HCT116 (cell line): ENCODE measurements around the gene OR4D9. TPM values are rescaled to one million over a fixed set of nuclear protein-coding genes. Genes with fewer than 3 reads are reported as not detected.
"Not testable (repeated sequence)": the region's sequence is repeated elsewhere in the genome, so short reads cannot be mapped to it uniquely, and the experiment has no call there.

Experiments
- ATAC-seq: fragments of 200-7000 bp; cut with Tn5 transposase; 2 replicates; pipeline ENCODE4 v1.9.1; 2020; ENCODE audit warnings: mild to moderate bottlenecking, moderate library complexity
- BruUV-seq: library from RNA; stranded (reverse); fragments of 400-500 nt; replicated peaks from 2 replicates; lab custom pipeline; 2021; lab: Mats Ljungman, UMichigan
- CTCF ChIA-PET: fragments of 300-600 bp; sonication (Branson Sonifier 250); formaldehyde crosslinking; loops from one replicate; lab custom pipeline; 2021; ENCODE audit warnings: antibody characterized with exemption; lab: Charles Lee
- POLR2A ChIA-PET: fragments of 300-600, 350-600 bp; sonication (Branson Sonifier 250); formaldehyde crosslinking; loops from one replicate; lab custom pipeline; 2021; ENCODE audit warnings: antibody characterized with exemption; lab: Charles Lee
- RAD21 ChIA-PET, 2 experiments: fragments of 300-600 bp; sonication (Branson Sonifier 250); formaldehyde crosslinking; loops; one replicate each; lab custom pipeline; 2023; ENCODE audit warnings: low total read pairs in 2 of 2; ENCODE audit not compliant: uncharacterized antibody in 2 of 2, unreplicated experiment in 2 of 2, low non-redundant PET in 1 of 2; lab: Charles Lee
- DNase-seq: peaks from one replicate; pipeline ENCODE4 v3.0.0-alpha.2; 2010; ENCODE audit warnings: low read depth, low spot score
- H2AFZ ChIP-seq: fragments of 200-600 bp; shearing (Covaris generic), sonication (generic); 2 replicates; pipeline ENCODE4 v1.6.1; 2017; ENCODE audit warnings: low read depth, mixed run types, mixed read lengths, antibody characterized with exemption, low read length; ENCODE audit not compliant: poor library complexity, severe bottlenecking
- H3K27ac ChIP-seq: 2 replicates; pipeline ENCODE4 v1.5.1; 2012; ENCODE audit warnings: low read depth, low read length
- H3K27me3 ChIP-seq: fragments of 200-600 bp; sonication (generic); 2 replicates; pipeline ENCODE4 v1.6.1; 2016; ENCODE audit warnings: mixed run types, low read length, mixed read lengths; ENCODE audit not compliant: insufficient read depth
- H3K36me3 ChIP-seq, 2 experiments: fragments of 200-500 bp in 1 of 2; fragments of 200-600 bp in 1 of 2; sonication (Bioruptor generic) in 1 of 2; sonication (generic) in 1 of 2; 2 replicates each; pipeline versions ENCODE4 v1.5.1 to v1.6.1; 2014 to 2016; ENCODE audit warnings: low read length in 2 of 2, inconsistent platforms in 1 of 2, mixed read lengths in 1 of 2, mixed run types in 1 of 2; ENCODE audit not compliant: insufficient read depth in 2 of 2, control insufficient read depth in 1 of 2
- H3K4me1 ChIP-seq, 2 experiments: fragments of 200-600 bp in 1 of 2; sonication (generic) in 1 of 2; 2 replicates each; pipeline versions ENCODE4 v1.5.1 to v1.6.1; 2012 to 2017; ENCODE audit warnings: low read length in 2 of 2, inconsistent platforms in 1 of 2, mild to moderate bottlenecking in 1 of 2, mixed read lengths in 1 of 2, mixed run types in 1 of 2, moderate library complexity in 1 of 2; ENCODE audit not compliant: insufficient read depth in 2 of 2, control insufficient read depth in 1 of 2
- H3K4me2 ChIP-seq: fragments of 200-600 bp; sonication (generic); 2 replicates; pipeline ENCODE4 v1.6.1; 2017; ENCODE audit warnings: mixed run types, low read length, mixed read lengths
- H3K4me3 ChIP-seq, 2 experiments: fragments of 200-600 bp in 1 of 2; sonication (generic) in 1 of 2; replicated peaks in 1 of 2; 2 replicates each; pipeline ENCODE4 v1.5.1; 2011 to 2016; ENCODE audit warnings: low read length in 2 of 2, control low read depth in 1 of 2, low read depth in 1 of 2, mild to moderate bottlenecking in 1 of 2, mixed read lengths in 1 of 2, mixed run types in 1 of 2
- H3K79me2 ChIP-seq: fragments of 200-600 bp; sonication (generic); 2 replicates; pipeline ENCODE4 v1.6.1; 2017; ENCODE audit warnings: mild to moderate bottlenecking, mixed run types, low read length, moderate library complexity, mixed read lengths; ENCODE audit not compliant: insufficient read depth
- H3K9ac ChIP-seq: fragments of 200-600 bp; sonication (generic); 2 replicates; pipeline ENCODE4 v1.6.1; 2016; ENCODE audit warnings: low read length, mixed read lengths
- H3K9me2 ChIP-seq: fragments of 200-600 bp; sonication (generic), shearing (Covaris generic); 2 replicates; pipeline ENCODE4 v1.6.1; 2017; ENCODE audit warnings: mixed run types, mild to moderate bottlenecking, moderate library complexity; ENCODE audit not compliant: insufficient read depth
- H3K9me3 ChIP-seq, 2 experiments: fragments of 200-500 bp in 1 of 2; fragments of 200-600 bp in 1 of 2; sonication (Bioruptor generic) in 1 of 2; sonication (generic) in 1 of 2; 2 replicates each; pipeline ENCODE4 v1.6.1; 2014 to 2017; ENCODE audit warnings: low read length in 2 of 2, mixed read lengths in 2 of 2, inconsistent platforms in 1 of 2, low read depth in 1 of 2, mild to moderate bottlenecking in 1 of 2, mixed run types in 1 of 2, moderate library complexity in 1 of 2; ENCODE audit not compliant: control insufficient read depth in 1 of 2, insufficient read depth in 1 of 2
- H4K20me1 ChIP-seq: fragments of 200-600 bp; sonication (generic), shearing (Covaris generic); 2 replicates; pipeline ENCODE4 v1.6.1; 2017; ENCODE audit warnings: mixed run types, mild to moderate bottlenecking, moderate library complexity; ENCODE audit not compliant: insufficient read depth
- CBX3 ChIP-seq: IDR thresholded peaks from 2 replicates; pipeline ENCODE4 v1.6.1; 2012; ENCODE audit warnings: low read depth
- EGR1 ChIP-seq: IDR thresholded peaks from 2 replicates; pipeline ENCODE4 v1.6.1; 2012; ENCODE audit warnings: low read depth
- EZH2 ChIP-seq: fragments of 200-600 bp; sonication (generic); IDR thresholded peaks from 2 replicates; pipeline ENCODE4 v1.6.1; 2017; ENCODE audit warnings: antibody characterized with exemption, mixed run types
- FOSL1 ChIP-seq: IDR thresholded peaks from 2 replicates; pipeline ENCODE4 v1.6.1; 2012; ENCODE audit warnings: low read depth
- JUND ChIP-seq: IDR thresholded peaks from 2 replicates; pipeline ENCODE4 v1.6.1; 2012
- RAD21 ChIP-seq: IDR thresholded peaks from 2 replicates; pipeline ENCODE4 v1.6.1; 2012; ENCODE audit warnings: low read depth, mild to moderate bottlenecking
- SP1 ChIP-seq: IDR thresholded peaks from 2 replicates; pipeline ENCODE4 v1.6.1; 2012; ENCODE audit warnings: low read depth
- ZFX ChIP-seq: fragments of 450-650 bp; IDR thresholded peaks from 2 replicates; pipeline ENCODE4 v1.6.1; 2017
- intact Hi-C: fragments of 100-400 bp; cut with micrococcal nuclease; formaldehyde crosslinking; loops from 2 replicates; pipeline ENCODE4 v1.10.0; 2022
- total RNA-seq: library from RNA; stranded (reverse); gene quantifications from one replicate; pipeline ENCODE4 v1.2.1, GENCODE V29; 2021; ENCODE audit not compliant: unreplicated experiment
- TF ChIP-seq, protein P1 (sequence below): IDR thresholded peaks from 2 replicates; pipeline ENCODE4 v1.6.1; 2012; ENCODE audit warnings: low read depth
- TF ChIP-seq, protein P2 (sequence below), 3 experiments: fragments of 200-600 bp in 1 of 3; sonication (generic) in 1 of 3; IDR thresholded peaks in 2 of 3; conservative IDR thresholded peaks in 1 of 3; 2 replicates each; pipeline ENCODE4 v1.5.1; 2012 to 2017; ENCODE audit warnings: low read depth in 2 of 3, low read length in 2 of 3, antibody characterized with exemption in 1 of 3, borderline replicate concordance in 1 of 3, control low read depth in 1 of 3, mild to moderate bottlenecking in 1 of 3, mixed read lengths in 1 of 3, mixed run types in 1 of 3, moderate library complexity in 1 of 3; ENCODE audit not compliant: insufficient read depth in 1 of 3
- TF ChIP-seq, protein P3 (sequence below): IDR thresholded peaks from 2 replicates; pipeline ENCODE4 v1.6.1; 2012

OR4D9 gene
- total RNA-seq, 1 experiment from 2014 or later, result not detected

DNA sequence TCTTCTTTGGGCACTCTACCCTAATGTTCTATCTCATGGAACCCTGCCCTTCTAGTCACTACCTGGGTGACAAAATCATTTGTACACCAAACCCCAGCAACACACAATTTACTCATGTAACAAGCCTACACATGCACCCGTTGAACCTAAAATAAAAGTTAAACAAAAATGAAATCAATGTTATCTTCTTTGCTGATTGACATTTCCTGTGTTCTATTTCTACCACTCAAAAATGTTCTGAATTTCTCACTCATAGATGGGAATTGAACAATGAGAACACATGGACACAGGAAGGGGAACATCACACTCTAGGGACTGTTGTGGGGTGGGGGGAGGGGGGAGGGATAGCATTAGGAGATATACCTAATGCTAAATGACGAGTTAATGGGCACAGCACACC lies 8.8 kb downstream of the OR4D9 start:
- H3K9me2 ChIP-seq, POLR2A ChIA-PET, H3K27me3 ChIP-seq, H3K79me2 ChIP-seq, H2AFZ ChIP-seq, H3K27ac ChIP-seq, ATAC-seq, H3K4me2 ChIP-seq, H3K36me3 ChIP-seq, BruUV-seq, H3K9ac ChIP-seq, H3K9me3 ChIP-seq, DNase-seq, CTCF ChIA-PET, H4K20me1 ChIP-seq, H3K4me3 ChIP-seq, RAD21 ChIA-PET, H3K4me1 ChIP-seq: not testable (repeated sequence)
- intact Hi-C loops, result loop anchor here (5.0 kb wide), 1 partner anchor 162 kb away; no protein-coding TSS in a partner anchor

DNA sequence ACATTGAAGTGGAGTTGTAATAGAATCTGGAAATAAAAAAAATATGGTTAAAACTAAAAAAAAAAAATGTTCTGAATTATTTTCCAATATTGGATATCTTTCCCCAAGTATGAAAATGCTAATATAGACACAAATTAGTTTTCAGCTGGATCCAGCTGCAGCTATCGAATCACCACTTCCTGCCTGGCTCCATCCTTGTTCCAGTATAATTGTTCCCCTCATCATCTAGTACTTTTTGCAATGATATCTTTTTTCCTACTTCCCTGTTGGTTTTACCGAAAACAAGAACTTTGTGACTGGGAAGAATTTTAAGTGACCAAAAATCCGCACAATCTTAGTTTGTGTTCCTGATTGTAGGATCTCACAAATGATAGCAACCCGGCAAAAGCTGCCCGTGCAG lies 9.4 kb downstream of the OR4D9 start:
- POLR2A ChIA-PET, result no interaction called here
- no peaks in the 10 kb centered on the region for H3K9me3 ChIP-seq

More for the DNA sequence above, 9.4 kb downstream of the OR4D9 start:
- Histone ChIP-seq H3K9ac (no peak overlapping the region), H3K4me2 (no peak overlapping the region), H3K79me2 (no peaks in the 10 kb centered on the region), H3K27ac (no peak overlapping the region), H3K36me3 (no peaks in the 10 kb centered on the region), H3K4me3 (no peak overlapping the region), H2AFZ (no peak overlapping the region), H3K9me2 (no peaks in the 10 kb centered on the region)
- no peak for ATAC-seq
- RAD21 ChIA-PET, result no interaction called here
- BruUV-seq, result no TSS peak
- intact Hi-C loops, result loop anchor here (5.0 kb wide), 1 partner anchor 162 kb away; no protein-coding TSS in a partner anchor
- TF ChIP-seq CBX3, result no peak
- TF ChIP-seq, protein P1, sequence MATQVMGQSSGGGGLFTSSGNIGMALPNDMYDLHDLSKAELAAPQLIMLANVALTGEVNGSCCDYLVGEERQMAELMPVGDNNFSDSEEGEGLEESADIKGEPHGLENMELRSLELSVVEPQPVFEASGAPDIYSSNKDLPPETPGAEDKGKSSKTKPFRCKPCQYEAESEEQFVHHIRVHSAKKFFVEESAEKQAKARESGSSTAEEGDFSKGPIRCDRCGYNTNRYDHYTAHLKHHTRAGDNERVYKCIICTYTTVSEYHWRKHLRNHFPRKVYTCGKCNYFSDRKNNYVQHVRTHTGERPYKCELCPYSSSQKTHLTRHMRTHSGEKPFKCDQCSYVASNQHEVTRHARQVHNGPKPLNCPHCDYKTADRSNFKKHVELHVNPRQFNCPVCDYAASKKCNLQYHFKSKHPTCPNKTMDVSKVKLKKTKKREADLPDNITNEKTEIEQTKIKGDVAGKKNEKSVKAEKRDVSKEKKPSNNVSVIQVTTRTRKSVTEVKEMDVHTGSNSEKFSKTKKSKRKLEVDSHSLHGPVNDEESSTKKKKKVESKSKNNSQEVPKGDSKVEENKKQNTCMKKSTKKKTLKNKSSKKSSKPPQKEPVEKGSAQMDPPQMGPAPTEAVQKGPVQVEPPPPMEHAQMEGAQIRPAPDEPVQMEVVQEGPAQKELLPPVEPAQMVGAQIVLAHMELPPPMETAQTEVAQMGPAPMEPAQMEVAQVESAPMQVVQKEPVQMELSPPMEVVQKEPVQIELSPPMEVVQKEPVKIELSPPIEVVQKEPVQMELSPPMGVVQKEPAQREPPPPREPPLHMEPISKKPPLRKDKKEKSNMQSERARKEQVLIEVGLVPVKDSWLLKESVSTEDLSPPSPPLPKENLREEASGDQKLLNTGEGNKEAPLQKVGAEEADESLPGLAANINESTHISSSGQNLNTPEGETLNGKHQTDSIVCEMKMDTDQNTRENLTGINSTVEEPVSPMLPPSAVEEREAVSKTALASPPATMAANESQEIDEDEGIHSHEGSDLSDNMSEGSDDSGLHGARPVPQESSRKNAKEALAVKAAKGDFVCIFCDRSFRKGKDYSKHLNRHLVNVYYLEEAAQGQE, result no peak
- no peak for TF ChIP-seq EGR1
- no peak for TF ChIP-seq ZFX
- TF ChIP-seq EZH2, result no peak
- TF ChIP-seq FOSL1, result no peak
- TF ChIP-seq, protein P2, sequence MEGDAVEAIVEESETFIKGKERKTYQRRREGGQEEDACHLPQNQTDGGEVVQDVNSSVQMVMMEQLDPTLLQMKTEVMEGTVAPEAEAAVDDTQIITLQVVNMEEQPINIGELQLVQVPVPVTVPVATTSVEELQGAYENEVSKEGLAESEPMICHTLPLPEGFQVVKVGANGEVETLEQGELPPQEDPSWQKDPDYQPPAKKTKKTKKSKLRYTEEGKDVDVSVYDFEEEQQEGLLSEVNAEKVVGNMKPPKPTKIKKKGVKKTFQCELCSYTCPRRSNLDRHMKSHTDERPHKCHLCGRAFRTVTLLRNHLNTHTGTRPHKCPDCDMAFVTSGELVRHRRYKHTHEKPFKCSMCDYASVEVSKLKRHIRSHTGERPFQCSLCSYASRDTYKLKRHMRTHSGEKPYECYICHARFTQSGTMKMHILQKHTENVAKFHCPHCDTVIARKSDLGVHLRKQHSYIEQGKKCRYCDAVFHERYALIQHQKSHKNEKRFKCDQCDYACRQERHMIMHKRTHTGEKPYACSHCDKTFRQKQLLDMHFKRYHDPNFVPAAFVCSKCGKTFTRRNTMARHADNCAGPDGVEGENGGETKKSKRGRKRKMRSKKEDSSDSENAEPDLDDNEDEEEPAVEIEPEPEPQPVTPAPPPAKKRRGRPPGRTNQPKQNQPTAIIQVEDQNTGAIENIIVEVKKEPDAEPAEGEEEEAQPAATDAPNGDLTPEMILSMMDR (IDR thresholded peaks at IDR 0.05 in 2 of 3, conservative IDR thresholded peaks at IDR 0.05 in 1 of 3; ENCODE audit: borderline replicate concordance in 1 of 3, insufficient read depth in 1 of 3, low read depth in 2 of 3, low read length in 2 of 3), result no peak
- TF ChIP-seq, protein P3, sequence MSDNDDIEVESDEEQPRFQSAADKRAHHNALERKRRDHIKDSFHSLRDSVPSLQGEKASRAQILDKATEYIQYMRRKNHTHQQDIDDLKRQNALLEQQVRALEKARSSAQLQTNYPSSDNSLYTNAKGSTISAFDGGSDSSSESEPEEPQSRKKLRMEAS, result no peak
- TF ChIP-seq RAD21, result no peak
- no peak for TF ChIP-seq JUND
- TF ChIP-seq SP1, result no peak
- TF ChIP-seq, all 23 proteins: peak for 0
- no peak for DNase-seq
- CTCF ChIA-PET, result no interaction called here
- Histone ChIP-seq H3K4me1 (no peaks in the 10 kb centered on the region), H4K20me1 (no peaks in the 10 kb centered on the region), H3K27me3 (no peaks in the 10 kb centered on the region)
